ENCODE measurements around the gene STX5. TPM values are rescaled to one million over a fixed set of nuclear protein-coding genes. Genes with fewer than 3 reads are reported as not detected.
"Not testable (repeated sequence)": the region's sequence is repeated elsewhere in the genome, so short reads cannot be mapped to it uniquely, and the experiment has no call there.

STX5 gene
- total RNA-seq, 2 donors from 2014 or later: 103 to 119 TPM

DNA sequence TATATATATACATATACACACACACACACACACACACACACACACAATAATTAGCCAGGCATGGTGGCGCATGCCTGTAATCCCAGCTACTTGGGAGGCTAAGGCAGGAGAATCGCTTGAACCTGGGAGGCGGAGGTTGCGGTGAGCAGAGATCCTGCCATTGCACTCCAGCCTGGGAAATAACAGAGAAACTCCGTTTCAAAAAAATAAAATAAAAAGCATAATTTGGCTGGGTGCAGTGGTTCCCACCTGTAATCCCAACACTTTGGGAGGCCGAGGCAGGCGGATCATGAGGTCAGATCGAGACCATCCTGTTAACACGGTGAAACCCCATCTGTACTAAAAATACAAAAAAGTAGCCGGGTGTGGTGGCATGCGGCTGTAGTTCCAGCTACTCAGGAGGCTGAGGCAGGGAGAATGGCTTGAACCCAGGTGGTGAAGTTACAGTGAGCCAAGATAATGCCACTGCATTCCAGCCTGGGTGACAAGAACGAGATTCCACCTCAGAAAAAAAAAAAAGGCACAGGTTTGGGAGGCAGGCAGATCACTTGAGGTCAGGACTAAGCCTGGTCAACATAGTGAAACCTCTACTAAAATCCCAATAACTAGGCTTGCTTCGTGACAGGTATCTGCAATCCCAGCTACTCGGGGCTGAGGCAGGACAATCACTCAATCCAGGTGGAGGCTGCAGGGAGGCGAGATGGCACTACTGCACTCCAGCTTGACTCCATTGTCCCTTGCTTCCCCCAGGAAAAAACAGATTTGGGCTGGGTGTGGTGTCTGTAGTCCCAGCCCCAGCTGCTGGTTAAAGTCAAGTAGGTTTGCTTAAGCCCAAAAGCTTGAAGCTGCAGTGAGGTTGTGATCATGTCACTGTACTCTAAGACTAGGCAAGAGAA, 19.3 kb upstream of the STX5 start:
- peaks cover 48% of the 10 kb centered on the region for H3K4me1 Mint-ChIP-seq
- peaks cover 8% of the 10 kb centered on the region for H3K36me3 Mint-ChIP-seq (ENCODE audit: low read depth)
- DNase-seq (no peak), ATAC-seq (no peak)
- H3K27ac Mint-ChIP-seq: peak overlapping the region; percentile 98
- peak overlapping the region; percentile 12 for H3K4me3 Mint-ChIP-seq
- no peaks in the 10 kb centered on the region for H3K27me3 Mint-ChIP-seq
- H3K9me3 ChIP-seq (ENCODE audit: control insufficient read depth, low read length, poor library complexity, severe bottlenecking): no peaks in the 10 kb centered on the region

DNA sequence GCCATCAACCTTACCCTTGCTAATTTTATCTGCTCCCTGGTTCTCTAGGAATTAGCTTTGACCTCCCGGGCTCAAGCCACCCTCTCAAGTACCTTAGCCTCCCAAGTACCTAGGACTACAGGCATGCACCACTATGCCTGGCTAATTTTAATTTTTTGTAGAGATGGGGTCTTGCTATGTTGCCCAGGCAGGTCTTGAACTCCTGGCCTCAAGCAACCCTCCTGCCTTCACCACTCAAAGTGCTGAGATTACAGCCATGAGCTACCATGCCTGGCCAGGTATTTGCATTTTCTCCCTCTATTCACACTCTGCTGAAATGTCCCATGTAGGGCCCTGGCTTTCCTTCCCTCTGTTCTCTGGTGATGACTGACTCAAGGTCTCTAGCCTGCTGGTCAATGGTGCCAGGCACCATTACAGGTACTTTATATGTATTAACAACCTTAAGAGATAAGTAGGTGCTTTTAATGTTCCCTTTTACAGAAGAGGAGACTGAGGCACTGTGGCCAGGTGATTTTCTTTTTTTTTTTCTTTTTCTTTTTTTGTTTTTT, 16.0 kb upstream of the STX5 start:
- no peaks in the 10 kb centered on the region for H3K9me3 ChIP-seq (ENCODE audit: control insufficient read depth, low read length, poor library complexity, severe bottlenecking)
- no peak overlapping the region for H3K4me3 Mint-ChIP-seq
- H3K36me3 Mint-ChIP-seq (ENCODE audit: low read depth): peaks cover 4% of the 10 kb centered on the region
- no peaks in the 10 kb centered on the region for H3K27me3 Mint-ChIP-seq
- peak overlapping the region; percentile 49 for H3K27ac Mint-ChIP-seq
- peaks cover 17% of the 10 kb centered on the region for H3K4me1 Mint-ChIP-seq
- no peak for DNase-seq
- ATAC-seq: no peak

DNA sequence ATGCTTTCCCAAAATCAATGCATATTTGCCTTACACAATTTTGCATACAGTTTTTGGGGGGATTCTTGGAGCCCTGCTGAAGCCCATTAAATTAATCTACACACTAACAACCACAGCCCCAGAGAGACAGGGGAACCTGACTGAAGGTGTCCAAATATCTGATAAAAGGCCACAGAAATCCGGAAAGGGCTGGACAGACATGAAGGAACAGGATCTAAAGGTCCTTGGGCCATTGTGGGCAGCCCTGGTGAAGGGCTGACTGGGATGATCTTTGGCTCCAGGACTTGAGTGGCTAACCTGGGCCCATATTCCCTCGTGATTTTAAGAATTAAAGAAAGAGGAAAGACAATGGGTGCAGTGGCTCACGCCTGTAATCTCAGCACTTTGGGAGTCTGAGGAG, 14.3 kb upstream of the STX5 start:
- ATAC-seq (no peak), DNase-seq (no peak)
- no peaks in the 10 kb centered on the region for H3K36me3 Mint-ChIP-seq (ENCODE audit: low read depth)
- peaks cover 6% of the 10 kb centered on the region for H3K4me1 Mint-ChIP-seq
- H3K27me3 Mint-ChIP-seq: no peaks in the 10 kb centered on the region
- no peak overlapping the region for H3K27ac Mint-ChIP-seq
- no peaks in the 10 kb centered on the region for H3K9me3 ChIP-seq (ENCODE audit: control insufficient read depth, low read length, poor library complexity, severe bottlenecking)
- no peak overlapping the region for H3K4me3 Mint-ChIP-seq

DNA sequence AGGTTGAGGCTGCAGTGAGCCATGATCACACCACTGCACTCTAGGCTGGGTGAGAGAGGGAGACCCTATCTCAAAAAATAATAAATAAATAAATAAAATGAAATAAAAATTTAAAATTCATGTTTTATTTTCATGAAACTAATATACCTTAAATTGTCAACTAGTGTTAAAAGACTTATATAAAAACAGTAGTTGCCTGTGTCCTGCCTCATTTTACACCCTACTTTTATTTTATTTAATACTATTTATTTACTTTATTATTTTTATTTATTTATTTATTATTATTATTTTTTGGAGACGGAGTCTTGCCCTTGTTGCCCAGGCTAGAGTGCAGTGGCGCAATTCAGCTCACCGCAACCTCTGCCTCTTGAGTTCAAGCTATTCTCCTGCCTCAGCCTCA, 12.3 kb upstream of the STX5 start:
- DNase-seq (no peak), ATAC-seq (no peak)
- H3K4me1 Mint-ChIP-seq: peaks cover 16% of the 10 kb centered on the region
- H3K27me3 Mint-ChIP-seq: no peaks in the 10 kb centered on the region
- H3K9me3 ChIP-seq (ENCODE audit: control insufficient read depth, low read length, poor library complexity, severe bottlenecking): no peaks in the 10 kb centered on the region
- peaks cover 5% of the 10 kb centered on the region for H3K36me3 Mint-ChIP-seq (ENCODE audit: low read depth)
- H3K27ac Mint-ChIP-seq: no peak overlapping the region
- H3K4me3 Mint-ChIP-seq: no peak overlapping the region

DNA sequence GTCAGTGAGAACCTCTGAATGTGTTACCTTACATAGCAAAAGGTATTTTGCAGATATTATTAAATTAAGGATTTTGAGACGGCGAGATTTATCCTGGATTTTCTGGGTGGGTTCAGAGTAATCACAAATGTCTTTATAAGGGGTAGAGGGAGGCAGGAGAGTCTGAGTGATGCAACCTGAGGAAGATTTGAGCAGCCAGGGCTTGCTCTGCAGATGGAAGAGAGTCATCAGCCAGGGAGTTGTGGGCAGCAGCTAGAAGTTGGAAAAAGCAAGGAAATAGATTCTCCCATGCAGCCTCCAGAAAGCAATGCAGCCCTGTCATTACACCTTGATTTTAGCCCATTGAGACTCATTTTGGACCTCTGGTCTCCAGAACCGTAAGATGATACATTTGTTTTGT, 11.6 kb upstream of the STX5 start:
- ATAC-seq: no peak
- Mint-ChIP-seq H3K27me3 (no peaks in the 10 kb centered on the region), H3K4me3 (no peak overlapping the region), H3K4me1 (peaks cover 17% of the 10 kb centered on the region), H3K27ac (no peak overlapping the region), H3K36me3 (ENCODE audit: low read depth) (peaks cover 5% of the 10 kb centered on the region)
- no peak for DNase-seq
- no peaks in the 10 kb centered on the region for H3K9me3 ChIP-seq (ENCODE audit: control insufficient read depth, low read length, poor library complexity, severe bottlenecking)

DNA sequence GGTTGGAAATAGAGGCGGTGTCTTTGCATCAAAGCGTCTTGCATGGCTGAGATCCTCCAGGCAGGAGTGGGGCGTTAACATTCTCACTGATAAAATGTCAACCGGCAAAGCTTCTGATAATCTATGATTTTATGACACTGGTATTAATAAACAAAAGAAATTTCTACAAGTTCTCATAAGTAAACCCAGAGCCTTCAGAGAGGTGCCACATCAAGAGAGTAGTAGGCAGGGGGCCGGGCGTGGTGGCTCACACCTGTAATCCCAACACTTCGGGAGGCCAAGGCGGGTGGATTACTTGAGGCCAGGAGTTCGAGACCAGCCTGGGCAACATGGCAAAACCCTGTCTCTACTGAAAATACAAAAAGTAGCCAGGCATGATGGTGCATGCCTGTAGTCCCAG, 11.0 kb upstream of the STX5 start:
- H3K27me3 Mint-ChIP-seq; H3K36me3 Mint-ChIP-seq (ENCODE audit: low read depth); H3K4me3 Mint-ChIP-seq; H3K9me3 ChIP-seq (ENCODE audit: control insufficient read depth, low read length, poor library complexity, severe bottlenecking); ATAC-seq; H3K27ac Mint-ChIP-seq; DNase-seq: not testable (repeated sequence)
- peaks cover 17% of the 10 kb centered on the region for H3K4me1 Mint-ChIP-seq

DNA sequence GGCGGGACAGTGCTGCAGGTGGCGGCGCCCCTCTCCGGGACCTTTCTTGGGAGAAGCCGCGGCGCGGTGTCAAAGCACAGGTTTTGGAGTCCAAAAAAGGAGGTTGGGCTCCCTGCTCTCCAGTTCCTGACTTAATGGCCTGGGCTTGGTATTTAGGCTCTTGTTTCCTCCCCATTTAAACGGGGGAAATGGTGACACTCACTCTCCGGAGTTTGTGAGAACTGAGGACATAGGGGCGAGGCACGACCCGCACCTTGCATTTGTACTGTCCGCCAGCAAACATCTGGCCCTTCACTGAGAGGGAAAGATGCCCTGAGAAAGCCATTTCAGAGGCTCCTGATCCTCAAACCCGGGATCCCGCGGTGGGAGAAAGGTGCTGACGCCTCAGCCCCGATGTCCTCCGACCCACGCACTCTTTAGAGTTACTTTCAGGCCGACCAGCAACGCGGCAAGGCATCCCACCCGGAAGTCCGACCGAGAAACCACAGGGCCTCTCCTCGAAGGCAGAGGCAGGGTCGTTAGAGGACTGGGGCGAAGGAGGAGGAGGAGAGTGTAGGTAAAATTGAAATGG, 10.4 kb upstream of the STX5 start:
- peaks cover 7% of the 10 kb centered on the region for H3K36me3 Mint-ChIP-seq (ENCODE audit: low read depth)
- H3K9me3 ChIP-seq (ENCODE audit: control insufficient read depth, low read length, poor library complexity, severe bottlenecking): no peaks in the 10 kb centered on the region
- peaks cover 22% of the 10 kb centered on the region for H3K4me1 Mint-ChIP-seq
- H3K27me3 Mint-ChIP-seq: no peaks in the 10 kb centered on the region
- ATAC-seq: no peak
- H3K4me3 Mint-ChIP-seq: no peak overlapping the region
- no peak overlapping the region for H3K27ac Mint-ChIP-seq
- DNase-seq: peak in 1 of 3 donors; percentile 16

DNA sequence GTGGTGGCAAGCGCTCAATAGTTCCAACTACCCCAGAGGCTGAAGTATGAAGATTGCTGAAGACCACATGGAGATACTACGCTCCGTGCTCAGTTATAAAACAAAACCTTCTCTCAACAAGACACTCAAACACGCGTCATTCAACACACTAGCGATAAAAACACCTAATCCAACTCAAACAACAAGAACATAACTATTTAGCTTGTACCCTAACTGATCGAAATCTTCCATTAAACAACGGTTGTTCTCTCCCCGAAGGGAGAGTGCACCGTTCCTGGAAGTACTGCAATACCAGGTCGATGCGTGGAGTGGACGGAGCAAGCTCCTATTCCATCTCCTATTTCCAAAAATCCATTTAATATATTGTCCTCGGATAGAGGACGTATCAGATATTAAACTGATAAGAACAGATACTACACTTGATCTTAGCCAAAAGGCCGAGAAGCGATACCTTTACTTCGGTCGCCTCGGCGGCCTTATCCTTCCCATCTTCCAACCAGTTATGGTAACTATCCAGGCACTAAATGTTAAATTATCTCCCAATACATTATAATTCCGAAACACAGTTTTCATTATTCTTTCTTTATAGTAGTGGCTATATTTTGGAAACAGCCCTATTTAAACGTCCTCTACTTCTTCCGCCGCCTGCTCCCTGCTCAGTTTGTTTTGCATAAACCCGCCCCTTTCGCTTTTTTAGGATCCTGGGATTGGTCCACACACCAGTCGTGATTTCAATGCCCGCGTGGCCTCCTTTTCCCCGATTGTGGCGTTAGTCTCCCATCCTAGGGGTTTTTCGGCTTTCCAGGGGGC, 9.7 kb upstream of the STX5 start:
- H3K9me3 ChIP-seq (ENCODE audit: control insufficient read depth, low read length, poor library complexity, severe bottlenecking): no peaks in the 10 kb centered on the region
- no peaks in the 10 kb centered on the region for H3K27me3 Mint-ChIP-seq
- H3K4me3 Mint-ChIP-seq: no peak overlapping the region
- no peak overlapping the region for H3K27ac Mint-ChIP-seq
- peaks cover 7% of the 10 kb centered on the region for H3K36me3 Mint-ChIP-seq (ENCODE audit: low read depth)
- H3K4me1 Mint-ChIP-seq: peaks cover 23% of the 10 kb centered on the region
- DNase-seq (peak; percentile 64 to 73 (median 72)), ATAC-seq (peak; percentile 54)

DNA sequence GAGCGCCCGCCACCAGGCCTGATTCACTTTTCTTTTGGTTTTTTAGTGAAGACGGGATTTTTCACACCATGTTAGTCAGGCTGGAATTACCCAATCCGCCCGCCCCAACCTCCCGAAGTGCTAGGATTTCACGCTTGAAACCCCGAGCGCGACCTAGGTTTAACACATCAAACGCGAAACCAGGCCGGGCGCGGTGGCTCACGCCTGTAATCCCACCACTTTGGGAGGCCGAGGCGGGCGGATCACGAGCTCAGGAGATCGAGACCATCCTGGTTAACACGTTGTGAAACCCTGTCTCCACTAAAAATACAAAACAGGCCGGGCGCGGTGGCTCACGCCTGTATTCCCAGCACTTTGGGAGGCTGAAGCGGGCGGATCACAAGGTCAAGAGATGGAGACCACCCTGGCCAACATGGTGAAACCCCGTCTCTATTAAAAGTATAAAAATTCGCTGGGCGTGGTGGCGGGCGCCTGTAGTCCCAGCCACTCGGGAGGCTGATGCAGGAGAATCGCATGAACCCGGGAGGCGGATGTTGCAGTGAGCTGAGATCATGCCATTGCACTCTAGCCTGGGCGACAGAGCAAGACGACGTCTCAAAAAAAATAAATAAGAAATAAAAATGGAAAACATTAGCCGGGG, 9.0 kb upstream of the STX5 start:
- not testable (repeated sequence) for H3K9me3 ChIP-seq (ENCODE audit: control insufficient read depth, low read length, poor library complexity, severe bottlenecking); H3K27me3 Mint-ChIP-seq; H3K27ac Mint-ChIP-seq

DNA sequence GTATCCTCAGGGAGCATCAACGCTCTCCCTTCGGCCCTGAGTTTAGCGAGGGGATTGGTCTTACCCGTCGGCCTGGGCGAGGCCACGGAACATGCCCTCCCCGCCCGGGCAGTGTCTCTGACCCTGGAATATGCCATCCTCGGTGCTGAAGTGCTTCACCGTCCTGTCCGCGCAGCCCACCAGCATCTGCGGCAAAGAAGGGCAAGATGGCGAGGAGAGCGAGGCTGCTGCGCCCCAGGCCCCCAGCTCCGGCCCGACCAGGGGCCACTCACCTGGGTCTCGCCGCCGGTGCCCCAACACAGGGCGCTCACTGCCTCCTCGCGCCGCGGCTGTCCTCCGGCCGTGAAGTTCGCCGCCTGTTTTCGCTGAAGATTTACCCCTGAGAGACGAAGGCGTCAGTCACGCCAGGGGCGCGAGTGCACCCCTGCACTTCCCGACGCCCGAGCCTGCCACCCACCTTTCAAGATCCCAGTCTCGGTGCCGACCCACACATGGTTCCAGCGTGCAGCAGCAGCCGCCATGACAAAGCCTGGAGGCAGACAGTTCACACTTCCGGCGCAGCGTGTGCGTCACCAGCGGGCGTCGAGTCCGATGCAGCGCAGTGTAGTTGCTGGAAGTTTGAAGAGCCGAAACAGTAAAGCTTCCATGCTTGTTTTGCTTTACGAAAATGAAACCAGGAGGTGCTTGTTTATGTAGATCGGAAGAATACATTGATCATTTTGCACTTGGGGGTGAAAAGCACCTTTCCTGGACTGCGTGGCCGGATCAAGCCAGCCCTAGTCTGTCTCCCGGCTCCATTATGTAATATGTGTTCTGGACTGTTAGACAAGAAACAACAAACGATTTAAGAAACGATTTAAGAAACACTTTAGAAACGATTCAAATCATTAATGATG, 7.4 kb upstream of the STX5 start, which contains the start of gene WDR74:
WDR74 (minus strand) TSS at position 541 of the 896 bp plus-strand sequence; CDS start at position 521, 20 bp downstream.
- no peak within 1 kb of the TSS for H3K27ac Mint-ChIP-seq
- no peaks in the 10 kb centered on the region for H3K27me3 Mint-ChIP-seq
- H3K9me3 ChIP-seq (ENCODE audit: control insufficient read depth, low read length, poor library complexity, severe bottlenecking): no peaks in the 10 kb centered on the region
- DNase-seq: peak; percentile 75 to 82 (median 80)
- peaks cover 28% of the 10 kb centered on the region for H3K4me1 Mint-ChIP-seq
- no peak within 1 kb of the TSS for H3K4me3 Mint-ChIP-seq
- peak; percentile 53 for ATAC-seq
- H3K36me3 Mint-ChIP-seq (ENCODE audit: low read depth): peaks cover 7% of the 10 kb centered on the region

More for the DNA sequence above, 9.0 kb upstream of the STX5 start:
- DNase-seq: peak; percentile 60 to 73 (median 66)
- peaks cover 25% of the 10 kb centered on the region for H3K4me1 Mint-ChIP-seq
- peak; percentile 49 for ATAC-seq
- H3K36me3 Mint-ChIP-seq (ENCODE audit: low read depth); H3K4me3 Mint-ChIP-seq: not testable (repeated sequence)

DNA sequence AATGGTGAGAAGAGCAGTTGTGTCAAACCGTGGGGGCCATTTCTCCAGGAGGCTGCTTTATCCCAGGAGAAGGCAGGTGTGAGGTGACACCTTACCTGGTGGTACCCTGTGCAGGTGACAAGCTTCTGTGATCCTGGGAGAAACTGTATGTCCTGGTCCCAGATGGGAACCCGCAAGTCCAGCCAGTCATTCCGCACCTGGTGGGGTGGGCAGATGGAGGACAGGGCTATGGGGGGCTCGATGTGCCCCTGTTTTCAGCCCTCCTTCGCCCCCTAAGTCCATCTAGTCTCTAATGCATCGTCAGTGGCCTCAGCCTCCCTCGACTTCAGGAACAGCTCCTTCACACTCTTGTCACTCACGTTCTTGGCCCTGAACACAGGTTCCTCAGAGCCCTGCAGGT, 3.5 kb upstream of the STX5 start:
- Mint-ChIP-seq H3K27ac (peak overlapping the region; percentile 63), H3K4me3 (no peak overlapping the region), H3K27me3 (no peaks in the 10 kb centered on the region), H3K36me3 (ENCODE audit: low read depth) (peaks cover 7% of the 10 kb centered on the region), H3K4me1 (peaks cover 42% of the 10 kb centered on the region)
- no peak for DNase-seq
- ATAC-seq: no peak
- no peaks in the 10 kb centered on the region for H3K9me3 ChIP-seq (ENCODE audit: control insufficient read depth, low read length, poor library complexity, severe bottlenecking)

Measured in T-helper 17 cell (primary cell).